Measurements from ENCODE around the gene DNAI1. TPM values are rescaled to one million over a fixed set of nuclear protein-coding genes. Genes with fewer than 3 reads are reported as not detected.

Gene DNAI1
- total RNA-seq, 2 experiments from 2014 or later = not detected

DNA sequence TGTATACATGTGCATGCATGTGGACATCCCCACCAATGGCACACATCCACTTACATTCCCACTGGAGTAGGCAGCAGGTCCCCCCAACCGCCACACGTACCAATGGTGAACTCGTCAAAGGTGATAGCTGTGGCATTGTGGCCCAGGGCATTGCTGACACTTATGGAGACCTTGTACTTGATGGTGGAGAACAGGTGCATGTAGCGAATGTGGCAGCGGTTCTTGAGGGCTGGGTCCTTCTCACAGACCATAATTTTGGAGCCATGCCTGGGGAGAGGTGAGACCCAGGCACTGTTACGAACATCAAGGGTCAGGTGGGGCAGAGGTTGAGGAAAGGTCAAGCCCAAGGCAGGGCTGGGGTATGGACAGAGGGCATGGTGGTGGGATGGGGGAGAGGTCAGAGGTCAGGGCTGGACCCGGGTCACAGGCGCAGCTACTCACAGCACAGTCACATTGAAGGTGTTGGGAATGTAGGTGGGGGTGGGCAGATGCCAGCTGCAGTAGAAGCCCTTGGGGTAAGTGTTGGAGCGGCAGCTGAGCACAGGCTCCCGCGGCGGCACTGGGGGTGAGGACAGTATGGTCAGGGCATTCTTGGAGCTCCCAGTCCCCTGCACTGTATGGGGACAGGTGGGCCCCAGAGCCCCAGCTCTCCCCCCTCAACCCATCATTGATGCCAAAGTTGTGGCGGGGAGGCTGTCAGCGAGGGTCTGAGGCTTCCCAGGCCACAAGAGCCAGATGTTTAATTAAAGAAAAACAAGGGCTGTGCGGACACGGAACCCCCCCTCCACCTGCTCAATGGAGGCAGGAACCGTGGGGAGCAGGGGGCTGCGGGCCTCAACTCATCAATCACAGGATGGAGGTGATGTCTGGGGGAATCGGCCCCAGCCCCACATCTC is 99.1 kb downstream of the DNAI1 start:
- Mint-ChIP-seq H3K9me3 (no peaks in the 10 kb centered on the region), H3K27me3 (peaks cover 51% of the 10 kb centered on the region), H3K4me1 (ENCODE audit: low read depth) (no peaks in the 10 kb centered on the region), H3K27ac (no peak overlapping the region), H3K4me3 (no peak overlapping the region), H3K36me3 (ENCODE audit: low read depth) (no peaks in the 10 kb centered on the region)
- Histone ChIP-seq H3K4me3 (ENCODE audit: low read length) (no peak overlapping the region), H3K27ac (ENCODE audit: low read depth in 1 of 2, low read length in 2 of 2) (no peak overlapping the region), H3K36me3 (ENCODE audit: insufficient read depth, low read length) (no peaks in the 10 kb centered on the region), H3K9me3 (ENCODE audit: control insufficient read depth in 1 of 2, insufficient read depth in 1 of 2, low read length in 2 of 2) (peaks cover 0 to 11% of the 10 kb centered on the region in 2 experiments), H3K27me3 (ENCODE audit: control insufficient read depth in 1 of 2, insufficient read depth in 2 of 2, low read length in 2 of 2) (peaks cover 15 to 22% of the 10 kb centered on the region in 2 experiments), H3K4me1 (ENCODE audit: insufficient read depth, low read length) (no peaks in the 10 kb centered on the region)
- intact Hi-C loops (cut with DNase I, micrococcal nuclease) = no loop called here
- ChIA-PET CTCF (no interaction called here), POLR2A (no interaction called here)
- no peak for ATAC-seq (ENCODE audit: poor library complexity)
- DNase-seq = no peak
- TF ChIP-seq, protein P1, sequence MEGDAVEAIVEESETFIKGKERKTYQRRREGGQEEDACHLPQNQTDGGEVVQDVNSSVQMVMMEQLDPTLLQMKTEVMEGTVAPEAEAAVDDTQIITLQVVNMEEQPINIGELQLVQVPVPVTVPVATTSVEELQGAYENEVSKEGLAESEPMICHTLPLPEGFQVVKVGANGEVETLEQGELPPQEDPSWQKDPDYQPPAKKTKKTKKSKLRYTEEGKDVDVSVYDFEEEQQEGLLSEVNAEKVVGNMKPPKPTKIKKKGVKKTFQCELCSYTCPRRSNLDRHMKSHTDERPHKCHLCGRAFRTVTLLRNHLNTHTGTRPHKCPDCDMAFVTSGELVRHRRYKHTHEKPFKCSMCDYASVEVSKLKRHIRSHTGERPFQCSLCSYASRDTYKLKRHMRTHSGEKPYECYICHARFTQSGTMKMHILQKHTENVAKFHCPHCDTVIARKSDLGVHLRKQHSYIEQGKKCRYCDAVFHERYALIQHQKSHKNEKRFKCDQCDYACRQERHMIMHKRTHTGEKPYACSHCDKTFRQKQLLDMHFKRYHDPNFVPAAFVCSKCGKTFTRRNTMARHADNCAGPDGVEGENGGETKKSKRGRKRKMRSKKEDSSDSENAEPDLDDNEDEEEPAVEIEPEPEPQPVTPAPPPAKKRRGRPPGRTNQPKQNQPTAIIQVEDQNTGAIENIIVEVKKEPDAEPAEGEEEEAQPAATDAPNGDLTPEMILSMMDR (IDR thresholded peaks at IDR 0.05) = no peak

GRCh38 chr9:34558364-34558763 is 99.8 kb downstream of the DNAI1 start:
- Mint-ChIP-seq H3K9me3 (no peaks in the 10 kb centered on the region), H3K4me1 (ENCODE audit: low read depth) (no peaks in the 10 kb centered on the region), H3K4me3 (no peak overlapping the region), H3K27me3 (peaks cover 58% of the 10 kb centered on the region), H3K27ac (no peak overlapping the region), H3K36me3 (ENCODE audit: low read depth) (no peaks in the 10 kb centered on the region)
- no peaks in the 10 kb centered on the region for H3K36me3 ChIP-seq (ENCODE audit: insufficient read depth, low read length)
- ChIA-PET CTCF (no interaction called here), POLR2A (no interaction called here)
- H3K9me3 ChIP-seq (ENCODE audit: control insufficient read depth in 1 of 2, insufficient read depth in 1 of 2, low read length in 2 of 2) = peaks cover 0 to 11% of the 10 kb centered on the region in 2 experiments
- no peaks in the 10 kb centered on the region for H3K4me1 ChIP-seq (ENCODE audit: insufficient read depth, low read length)
- no peak overlapping the region for H3K27ac ChIP-seq (ENCODE audit: low read depth in 1 of 2, low read length in 2 of 2)
- ATAC-seq (ENCODE audit: poor library complexity) (no peak), DNase-seq (no peak)
- intact Hi-C loops (cut with DNase I, micrococcal nuclease) = no loop called here
- H3K4me3 ChIP-seq (ENCODE audit: low read length) = no peak overlapping the region
- H3K27me3 ChIP-seq (ENCODE audit: control insufficient read depth in 1 of 2, insufficient read depth in 2 of 2, low read length in 2 of 2) = peaks cover 14 to 22% of the 10 kb centered on the region in 2 experiments
- TF ChIP-seq, protein P1 (IDR thresholded peaks at IDR 0.05) = no peak

DNA sequence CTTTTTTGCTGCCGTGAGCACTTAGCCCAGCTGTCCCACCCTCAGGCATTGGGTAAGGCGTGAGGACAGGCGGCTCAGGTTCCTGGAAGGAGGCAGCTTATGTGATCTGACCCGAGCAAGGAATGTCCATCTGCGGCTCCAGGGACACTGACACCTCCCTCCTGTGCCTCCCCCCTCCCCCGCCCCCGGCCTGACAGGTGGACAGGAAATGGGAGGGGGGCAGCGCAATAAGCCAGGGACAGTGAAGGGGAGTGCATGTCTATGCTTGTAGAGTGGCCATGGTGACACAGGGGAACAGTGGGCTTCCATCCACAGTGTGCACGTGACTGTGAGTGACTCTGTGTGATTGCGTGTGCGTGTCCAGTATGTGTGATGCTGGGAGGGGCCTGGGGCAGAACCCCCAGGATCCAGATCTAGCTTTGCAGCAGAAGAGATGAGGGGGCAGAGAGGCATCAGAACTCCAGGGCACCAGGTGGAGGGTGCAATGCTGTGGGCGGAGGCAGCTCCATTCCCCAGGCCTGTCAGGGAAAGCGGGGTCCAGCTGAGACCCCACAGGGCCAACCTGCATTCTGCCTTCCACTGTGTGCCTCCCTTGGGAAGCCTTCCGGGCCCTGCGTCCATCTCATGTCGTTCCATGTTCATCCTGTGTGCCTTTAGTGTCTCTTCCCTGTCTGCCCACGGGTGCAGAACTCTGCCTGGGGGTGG is 100.5 kb downstream of the DNAI1 start:
- TF ChIP-seq, protein P1 (IDR thresholded peaks at IDR 0.05) = no peak
- DNase-seq (no peak), ATAC-seq (ENCODE audit: poor library complexity) (no peak)
- H3K36me3 Mint-ChIP-seq (ENCODE audit: low read depth) = no peaks in the 10 kb centered on the region
- H3K27ac ChIP-seq (ENCODE audit: low read depth in 1 of 2, low read length in 2 of 2) = no peak overlapping the region
- H3K9me3 Mint-ChIP-seq = no peaks in the 10 kb centered on the region
- no peaks in the 10 kb centered on the region for H3K36me3 ChIP-seq (ENCODE audit: insufficient read depth, low read length)
- no peak overlapping the region for H3K27ac Mint-ChIP-seq
- H3K27me3 ChIP-seq (ENCODE audit: control insufficient read depth in 1 of 2, insufficient read depth in 2 of 2, low read length in 2 of 2) = peaks cover 14 to 22% of the 10 kb centered on the region in 2 experiments
- no peaks in the 10 kb centered on the region for H3K4me1 Mint-ChIP-seq (ENCODE audit: low read depth)
- H3K4me3 ChIP-seq (ENCODE audit: low read length) = no peak overlapping the region
- POLR2A ChIA-PET = no interaction called here
- peaks cover 0 to 11% of the 10 kb centered on the region in 2 experiments for H3K9me3 ChIP-seq (ENCODE audit: control insufficient read depth in 1 of 2, insufficient read depth in 1 of 2, low read length in 2 of 2)
- H3K4me3 Mint-ChIP-seq = no peak overlapping the region
- intact Hi-C loops (cut with DNase I, micrococcal nuclease) = no loop called here
- peaks cover 64% of the 10 kb centered on the region for H3K27me3 Mint-ChIP-seq
- CTCF ChIA-PET = no interaction called here
- H3K4me1 ChIP-seq (ENCODE audit: insufficient read depth, low read length) = no peaks in the 10 kb centered on the region

Data from CD4-positive, alpha-beta T cell (primary cell).